GM12878 (cell line): ENCODE results near the gene PRKN.

Experiments
- CTCF ChIP-seq, 3 experiments: IDR thresholded peaks in 2 of 3; conservative IDR thresholded peaks in 1 of 3; 2 replicates each; pipeline ENCODE4 v1.5.1; 2011; ENCODE audit warnings: low read depth in 3 of 3, low read length in 3 of 3, mild to moderate bottlenecking in 3 of 3, control low read depth in 2 of 3, moderate library complexity in 2 of 3, inconsistent platforms in 1 of 3, mixed read lengths in 1 of 3; ENCODE audit not compliant: control insufficient read depth in 2 of 3, insufficient read depth in 1 of 3; ENCODE audit errors: extremely low read depth in 1 of 3
- ESRRA ChIP-seq: IDR thresholded peaks from 2 replicates; pipeline ENCODE4 v1.6.1; 2012; ENCODE audit warnings: mild to moderate bottlenecking, low read length, improper control_type of control experiment
- POLR2AphosphoS5 ChIP-seq: IDR thresholded peaks from 2 replicates; pipeline ENCODE4 v1.6.1; 2011; ENCODE audit warnings: mild to moderate bottlenecking, low read length, inconsistent platforms
- SIN3A ChIP-seq: IDR thresholded peaks from 2 replicates; pipeline ENCODE4 v1.6.1; 2012; ENCODE audit warnings: low read depth, low read length, improper control_type of control experiment
- TF ChIP-seq, protein P1 (sequence below): fragments of 450-650 bp; IDR thresholded peaks from 2 replicates; pipeline ENCODE4 v1.6.1; 2016; ENCODE audit warnings: mild to moderate bottlenecking
- TF ChIP-seq, protein P2 (sequence below): fragments of 450-650 bp; IDR thresholded peaks from 2 replicates; pipeline ENCODE4 v1.6.1; 2017; ENCODE audit warnings: antibody characterized with exemption, mild to moderate bottlenecking, moderate library complexity
- TF ChIP-seq, protein P3 (sequence below): fragments of 450-650 bp; IDR thresholded peaks from 2 replicates; pipeline ENCODE4 v1.6.1; 2017; ENCODE audit warnings: mild to moderate bottlenecking, moderate library complexity

GRCh38 chr6:161832622-161833021 is 894.9 kb downstream of the PRKN start:
- TF ChIP-seq, protein P1, sequence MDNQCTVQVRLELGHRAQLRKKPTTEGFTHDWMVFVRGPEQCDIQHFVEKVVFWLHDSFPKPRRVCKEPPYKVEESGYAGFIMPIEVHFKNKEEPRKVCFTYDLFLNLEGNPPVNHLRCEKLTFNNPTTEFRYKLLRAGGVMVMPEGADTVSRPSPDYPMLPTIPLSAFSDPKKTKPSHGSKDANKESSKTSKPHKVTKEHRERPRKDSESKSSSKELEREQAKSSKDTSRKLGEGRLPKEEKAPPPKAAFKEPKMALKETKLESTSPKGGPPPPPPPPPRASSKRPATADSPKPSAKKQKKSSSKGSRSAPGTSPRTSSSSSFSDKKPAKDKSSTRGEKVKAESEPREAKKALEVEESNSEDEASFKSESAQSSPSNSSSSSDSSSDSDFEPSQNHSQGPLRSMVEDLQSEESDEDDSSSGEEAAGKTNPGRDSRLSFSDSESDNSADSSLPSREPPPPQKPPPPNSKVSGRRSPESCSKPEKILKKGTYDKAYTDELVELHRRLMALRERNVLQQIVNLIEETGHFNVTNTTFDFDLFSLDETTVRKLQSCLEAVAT: no peak
- TF ChIP-seq CTCF (IDR thresholded peaks at IDR 0.05 in 2 of 3, conservative IDR thresholded peaks at IDR 0.05 in 1 of 3; ENCODE audit: control insufficient read depth in 2 of 3, extremely low read depth in 1 of 3, insufficient read depth in 1 of 3, low read depth in 3 of 3, low read length in 3 of 3) (no peak), SIN3A (no peak), POLR2AphosphoS5 (no peak), ESRRA (no peak)
- TF ChIP-seq, protein P2, sequence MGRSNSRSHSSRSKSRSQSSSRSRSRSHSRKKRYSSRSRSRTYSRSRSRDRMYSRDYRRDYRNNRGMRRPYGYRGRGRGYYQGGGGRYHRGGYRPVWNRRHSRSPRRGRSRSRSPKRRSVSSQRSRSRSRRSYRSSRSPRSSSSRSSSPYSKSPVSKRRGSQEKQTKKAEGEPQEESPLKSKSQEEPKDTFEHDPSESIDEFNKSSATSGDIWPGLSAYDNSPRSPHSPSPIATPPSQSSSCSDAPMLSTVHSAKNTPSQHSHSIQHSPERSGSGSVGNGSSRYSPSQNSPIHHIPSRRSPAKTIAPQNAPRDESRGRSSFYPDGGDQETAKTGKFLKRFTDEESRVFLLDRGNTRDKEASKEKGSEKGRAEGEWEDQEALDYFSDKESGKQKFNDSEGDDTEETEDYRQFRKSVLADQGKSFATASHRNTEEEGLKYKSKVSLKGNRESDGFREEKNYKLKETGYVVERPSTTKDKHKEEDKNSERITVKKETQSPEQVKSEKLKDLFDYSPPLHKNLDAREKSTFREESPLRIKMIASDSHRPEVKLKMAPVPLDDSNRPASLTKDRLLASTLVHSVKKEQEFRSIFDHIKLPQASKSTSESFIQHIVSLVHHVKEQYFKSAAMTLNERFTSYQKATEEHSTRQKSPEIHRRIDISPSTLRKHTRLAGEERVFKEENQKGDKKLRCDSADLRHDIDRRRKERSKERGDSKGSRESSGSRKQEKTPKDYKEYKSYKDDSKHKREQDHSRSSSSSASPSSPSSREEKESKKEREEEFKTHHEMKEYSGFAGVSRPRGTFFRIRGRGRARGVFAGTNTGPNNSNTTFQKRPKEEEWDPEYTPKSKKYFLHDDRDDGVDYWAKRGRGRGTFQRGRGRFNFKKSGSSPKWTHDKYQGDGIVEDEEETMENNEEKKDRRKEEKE: no peak
- TF ChIP-seq, protein P3, sequence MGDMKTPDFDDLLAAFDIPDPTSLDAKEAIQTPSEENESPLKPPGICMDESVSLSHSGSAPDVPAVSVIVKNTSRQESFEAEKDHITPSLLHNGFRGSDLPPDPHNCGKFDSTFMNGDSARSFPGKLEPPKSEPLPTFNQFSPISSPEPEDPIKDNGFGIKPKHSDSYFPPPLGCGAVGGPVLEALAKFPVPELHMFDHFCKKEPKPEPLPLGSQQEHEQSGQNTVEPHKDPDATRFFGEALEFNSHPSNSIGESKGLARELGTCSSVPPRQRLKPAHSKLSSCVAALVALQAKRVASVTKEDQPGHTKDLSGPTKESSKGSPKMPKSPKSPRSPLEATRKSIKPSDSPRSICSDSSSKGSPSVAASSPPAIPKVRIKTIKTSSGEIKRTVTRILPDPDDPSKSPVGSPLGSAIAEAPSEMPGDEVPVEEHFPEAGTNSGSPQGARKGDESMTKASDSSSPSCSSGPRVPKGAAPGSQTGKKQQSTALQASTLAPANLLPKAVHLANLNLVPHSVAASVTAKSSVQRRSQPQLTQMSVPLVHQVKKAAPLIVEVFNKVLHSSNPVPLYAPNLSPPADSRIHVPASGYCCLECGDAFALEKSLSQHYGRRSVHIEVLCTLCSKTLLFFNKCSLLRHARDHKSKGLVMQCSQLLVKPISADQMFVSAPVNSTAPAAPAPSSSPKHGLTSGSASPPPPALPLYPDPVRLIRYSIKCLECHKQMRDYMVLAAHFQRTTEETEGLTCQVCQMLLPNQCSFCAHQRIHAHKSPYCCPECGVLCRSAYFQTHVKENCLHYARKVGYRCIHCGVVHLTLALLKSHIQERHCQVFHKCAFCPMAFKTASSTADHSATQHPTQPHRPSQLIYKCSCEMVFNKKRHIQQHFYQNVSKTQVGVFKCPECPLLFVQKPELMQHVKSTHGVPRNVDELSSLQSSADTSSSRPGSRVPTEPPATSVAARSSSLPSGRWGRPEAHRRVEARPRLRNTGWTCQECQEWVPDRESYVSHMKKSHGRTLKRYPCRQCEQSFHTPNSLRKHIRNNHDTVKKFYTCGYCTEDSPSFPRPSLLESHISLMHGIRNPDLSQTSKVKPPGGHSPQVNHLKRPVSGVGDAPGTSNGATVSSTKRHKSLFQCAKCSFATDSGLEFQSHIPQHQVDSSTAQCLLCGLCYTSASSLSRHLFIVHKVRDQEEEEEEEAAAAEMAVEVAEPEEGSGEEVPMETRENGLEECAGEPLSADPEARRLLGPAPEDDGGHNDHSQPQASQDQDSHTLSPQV: no peak
